ENCODE results near the gene S100Z.

Gene S100Z

DNA sequence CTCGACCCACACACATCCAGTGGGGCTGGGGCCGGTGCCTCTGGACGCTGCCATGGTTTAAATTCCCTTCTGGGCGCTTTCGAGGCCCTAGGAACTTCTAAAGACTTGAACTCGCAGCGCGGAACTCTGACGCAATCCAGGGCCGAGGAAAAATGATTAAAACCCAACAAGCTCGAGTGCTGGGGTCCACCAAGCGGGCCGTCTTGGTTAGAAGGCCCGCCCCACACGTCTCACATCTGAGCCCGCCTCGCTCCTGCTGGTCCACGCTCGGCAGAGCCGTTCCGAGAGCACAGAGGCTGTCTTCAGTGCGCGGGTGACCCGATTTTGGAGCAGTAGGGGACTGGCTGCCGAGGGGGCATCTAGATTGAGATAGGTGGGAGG, 104.6 kb downstream of the S100Z start:
- DNase-seq, result no peak

DNA sequence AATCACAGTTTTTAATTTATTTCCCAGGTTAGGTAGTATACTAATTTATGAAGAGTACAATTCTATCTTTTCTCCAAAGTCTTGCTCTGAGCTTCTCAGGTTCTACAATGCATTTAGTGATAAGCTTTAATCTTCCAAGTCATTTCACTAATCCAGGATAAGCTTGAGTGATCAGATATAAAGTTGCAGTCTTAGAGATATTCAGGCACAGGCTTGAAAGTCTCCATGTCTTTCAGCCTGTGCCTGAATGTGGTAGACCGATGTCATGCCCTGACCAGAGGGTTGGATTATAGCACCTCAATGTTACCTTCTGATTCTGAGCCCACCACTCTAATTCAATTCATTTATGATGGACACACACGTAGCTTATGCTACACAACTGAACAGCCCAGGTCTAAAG, 106.2 kb downstream of the S100Z start:
- DNase-seq, result no peak

DNA sequence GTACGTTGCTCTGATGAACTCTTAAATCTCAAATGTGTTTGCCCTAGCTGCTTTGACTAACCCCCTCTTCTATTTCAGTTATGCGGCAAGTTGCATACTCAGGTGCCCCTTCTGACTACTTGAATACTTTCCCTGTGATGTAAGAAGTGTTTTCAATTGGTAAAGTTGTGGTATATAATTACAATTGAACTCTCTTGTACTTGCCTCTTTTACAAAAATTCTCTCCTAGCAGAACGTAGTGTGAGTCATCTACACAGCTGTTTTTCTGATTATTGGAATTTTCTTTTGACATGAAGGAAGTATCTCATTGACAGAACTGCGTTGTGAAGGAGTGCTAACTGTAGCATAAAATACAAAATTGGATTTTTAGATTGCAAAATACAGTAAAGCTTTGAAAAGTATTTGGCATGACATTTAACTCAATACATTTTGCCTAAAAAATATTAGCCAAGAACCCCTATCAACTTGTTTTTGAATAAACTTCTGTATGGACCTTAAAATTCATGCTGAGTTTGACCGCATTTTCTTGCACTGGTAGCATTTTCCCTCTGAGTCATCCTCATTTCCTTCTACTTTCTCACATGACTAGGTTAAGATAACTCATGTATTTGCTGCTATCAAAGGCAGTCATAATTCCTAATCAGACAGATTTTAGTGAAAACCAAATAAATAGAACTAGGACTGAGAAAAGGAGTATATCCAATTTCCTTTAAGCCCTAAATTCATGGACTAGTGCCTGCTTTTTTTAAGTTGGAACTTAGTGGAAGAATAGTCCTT, 109.4 kb downstream of the S100Z start:
- no peak for DNase-seq

DNA sequence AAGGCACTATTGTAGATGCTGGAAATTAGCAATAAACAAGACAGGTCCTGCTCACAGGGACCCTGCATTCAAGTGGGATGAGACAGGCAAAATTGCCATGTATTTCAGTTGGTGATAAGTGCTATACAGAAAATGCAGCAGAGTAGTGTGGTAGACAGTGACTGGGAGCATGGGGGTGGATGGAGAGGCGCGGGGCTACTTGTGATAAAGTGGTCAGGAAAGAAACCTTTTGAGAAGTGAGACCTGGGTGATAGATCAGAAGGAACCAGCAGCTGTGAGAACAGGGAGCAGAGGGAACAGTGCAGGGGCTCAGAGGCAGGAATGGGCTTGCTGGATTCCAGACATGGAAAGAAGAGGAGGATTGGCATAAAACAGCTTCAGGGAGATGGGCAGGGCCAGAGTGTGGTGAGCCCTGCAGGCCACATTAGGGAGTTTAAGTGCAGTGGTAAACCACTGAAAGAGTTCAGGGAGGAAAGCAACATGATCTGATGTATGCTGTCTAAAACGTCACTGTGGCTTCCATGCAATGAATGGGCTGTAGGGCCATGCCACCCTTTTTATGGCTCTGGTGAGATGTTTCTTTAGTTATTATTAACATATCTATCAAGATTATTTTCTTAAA, 110.3 kb downstream of the S100Z start:
- no peak for DNase-seq

DNA sequence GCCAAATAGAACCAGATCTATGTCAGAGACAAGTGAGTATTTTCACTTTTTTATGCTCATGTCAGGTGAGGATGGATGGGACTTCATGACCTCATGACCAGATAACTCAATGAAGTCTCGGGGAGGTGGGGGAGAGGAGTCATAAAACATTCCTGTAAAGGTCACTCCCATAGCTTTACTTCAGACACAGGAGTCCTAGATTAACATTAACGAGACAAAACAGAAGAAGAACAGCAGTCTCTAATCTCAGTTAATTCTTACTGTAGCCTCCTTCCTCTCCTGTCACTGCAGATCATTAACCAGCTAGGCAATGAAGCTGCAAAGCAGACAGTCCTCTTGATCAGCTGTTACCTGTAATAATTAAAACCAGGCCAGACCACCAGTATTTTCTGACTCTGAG, 114.2 kb downstream of the S100Z start:
- no peak for DNase-seq

Data from DMS 273 treated with DMSO at 0.1 percent for 48 hours (cell line).